PC-3 (cell line): ENCODE data around the gene OPTN. TPM values are rescaled to one million over a fixed set of nuclear protein-coding genes. Genes with fewer than 3 reads are reported as not detected.

Source experiments
- ATAC-seq: fragments of 200-7000 bp; cut with Tn5 transposase; 2 replicates; pipeline ENCODE4 v1.9.1; 2020; ENCODE audit warnings: mild to moderate bottlenecking, moderate library complexity
- BruUV-seq: library from RNA; stranded (reverse); fragments of 400-500 nt; replicated peaks from 2 replicates; lab custom pipeline; 2021; lab: Mats Ljungman, UMichigan
- CTCF ChIA-PET: fragments of 300-600 bp; sonication (Branson Sonifier 250); formaldehyde crosslinking; loops from one replicate; lab custom pipeline; 2022; ENCODE audit warnings: antibody characterized with exemption; lab: Charles Lee
- POLR2A ChIA-PET: fragments of 300-600 bp; sonication (Branson Sonifier 250); formaldehyde crosslinking; loops from one replicate; lab custom pipeline; 2022; ENCODE audit warnings: antibody characterized with exemption; ENCODE audit not compliant: unreplicated experiment; lab: Charles Lee
- DNase-seq: peaks from one replicate; pipeline ENCODE4 v3.0.0-alpha.2; 2015
- H2AFZ ChIP-seq: fragments of 300-600 bp; sonication (generic); 2 replicates; pipeline ENCODE4 v1.6.0; 2016; ENCODE audit warnings: antibody characterized with exemption, low read length
- H3F3A ChIP-seq: fragments of 300-600 bp; sonication (generic); one replicate; pipeline ENCODE4 v1.6.0; 2017; ENCODE audit warnings: antibody characterized with exemption, low read length, control low read depth, mild to moderate bottlenecking; ENCODE audit not compliant: unreplicated experiment
- H3K27ac ChIP-seq: fragments of 300-600 bp; sonication (generic); 2 replicates; pipeline ENCODE4 v1.5.1; 2016; ENCODE audit warnings: mild to moderate bottlenecking, low read length
- H3K27me3 ChIP-seq: fragments of 300-600 bp; sonication (generic); 2 replicates; pipeline ENCODE4 v1.6.1; 2016; ENCODE audit warnings: low read length, mixed read lengths
- H3K36me3 ChIP-seq: fragments of 300-600 bp; sonication (generic); 2 replicates; pipeline ENCODE4 v1.6.1; 2016; ENCODE audit warnings: low read depth, mixed run types, low read length, mixed read lengths
- H3K4me1 ChIP-seq: fragments of 300-600 bp; sonication (generic); 2 replicates; pipeline ENCODE4 v1.5.1; 2016; ENCODE audit warnings: low read length; ENCODE audit not compliant: insufficient read depth
- H3K4me2 ChIP-seq: fragments of 300-600 bp; sonication (generic); 2 replicates; pipeline ENCODE4 v1.6.0; 2016; ENCODE audit warnings: low read length
- H3K4me3 ChIP-seq: fragments of 300-600 bp; sonication (generic); 2 replicates; pipeline ENCODE4 v1.5.1; 2016; ENCODE audit warnings: mild to moderate bottlenecking, low read length, mixed read lengths
- H3K79me2 ChIP-seq: fragments of 300-600 bp; sonication (generic); 2 replicates; pipeline ENCODE4 v1.6.1; 2017; ENCODE audit warnings: low read length, mixed read lengths
- H3K9ac ChIP-seq: fragments of 300-600 bp; sonication (generic); 2 replicates; pipeline ENCODE4 v1.6.0; 2016; ENCODE audit warnings: mild to moderate bottlenecking, low read length
- H3K9me2 ChIP-seq: fragments of 300-600 bp; sonication (generic); replicated peaks from 2 replicates; pipeline ENCODE4 v1.6.1; 2016; ENCODE audit warnings: mixed run types, low read length, mixed read lengths
- H3K9me3 ChIP-seq: fragments of 300-600 bp; sonication (generic); 2 replicates; pipeline ENCODE4 v1.6.1; 2016; ENCODE audit warnings: low read length, mixed read lengths
- H4K20me1 ChIP-seq: fragments of 300-600 bp; sonication (generic); 2 replicates; pipeline ENCODE4 v1.6.1; 2016; ENCODE audit warnings: low read length, mixed read lengths
- CTCF ChIP-seq: fragments of 300-600 bp; sonication (generic); conservative IDR thresholded peaks from 2 replicates; pipeline ENCODE4 v1.5.1; 2017; ENCODE audit warnings: antibody characterized with exemption, low read depth, mild to moderate bottlenecking, low read length
- EZH2 ChIP-seq: fragments of 300-600 bp; sonication (generic); IDR thresholded peaks from one replicate; pipeline ENCODE4 v1.6.1; 2017; ENCODE audit warnings: antibody characterized with exemption, mild to moderate bottlenecking, low read length; ENCODE audit not compliant: unreplicated experiment
- EZH2phosphoT487 ChIP-seq: fragments of 300-600 bp; sonication (generic); IDR thresholded peaks from 2 replicates; pipeline ENCODE4 v1.6.1; 2018; ENCODE audit warnings: mild to moderate bottlenecking, antibody characterized with exemption, low read length, borderline replicate concordance
- intact Hi-C: fragments of 100-400 bp; cut with micrococcal nuclease; formaldehyde crosslinking; loops from 2 replicates; pipeline ENCODE4 v1.9.0; 2023
- total RNA-seq: library from RNA; depleted of rRNA; stranded (reverse); fragments of >200 nt; gene quantifications from 2 replicates; pipeline ENCODE4 v1.2.3, GENCODE V29; 2014

OPTN gene
- total RNA-seq, 1 experiment from 2014 or later, result 7.9 TPM

- POLR2A ChIA-PET, result no interaction called here
- Histone ChIP-seq H3K4me2 (no peak overlapping the region), H3K36me3 (no peaks in the 10 kb centered on the region), H3K4me1 (no peaks in the 10 kb centered on the region), H3K9me3 (no peaks in the 10 kb centered on the region), H3K27ac (no peak overlapping the region), H3K9ac (no peak overlapping the region), H4K20me1 (no peaks in the 10 kb centered on the region), H3K4me3 (no peak overlapping the region), H3K27me3 (no peaks in the 10 kb centered on the region), H3K9me2 (no peaks in the 10 kb centered on the region), H3K79me2 (peaks cover 30% of the 10 kb centered on the region), H3F3A (no peaks in the 10 kb centered on the region), H2AFZ (no peak overlapping the region)
- ATAC-seq (no peak), DNase-seq (no peak)
- TF ChIP-seq EZH2phosphoT487, result no peak
- no peak for TF ChIP-seq EZH2
- TF ChIP-seq CTCF, result no peak
- intact Hi-C loops, result no loop called here
- CTCF ChIA-PET, result no interaction called here
- no TSS peak for BruUV-seq
Measured at GRCh38 chr10:13163859-13164258, 63.9 kb downstream of the OPTN start.

GRCh38 chr10:13165177-13165576 lies 65.2 kb downstream of the OPTN start:
- Histone ChIP-seq H3K27me3 (no peaks in the 10 kb centered on the region), H3K9me2 (no peaks in the 10 kb centered on the region), H3K27ac (no peak overlapping the region), H4K20me1 (no peaks in the 10 kb centered on the region), H3K4me1 (no peaks in the 10 kb centered on the region), H2AFZ (no peak overlapping the region), H3K9me3 (no peaks in the 10 kb centered on the region), H3K4me2 (no peak overlapping the region), H3F3A (no peaks in the 10 kb centered on the region), H3K4me3 (no peak overlapping the region), H3K9ac (no peak overlapping the region), H3K79me2 (peaks cover 30% of the 10 kb centered on the region), H3K36me3 (no peaks in the 10 kb centered on the region)
- POLR2A ChIA-PET, result no interaction called here
- BruUV-seq, result no TSS peak
- TF ChIP-seq EZH2 (no peak), EZH2phosphoT487 (no peak), CTCF (no peak)
- intact Hi-C loops, result no loop called here
- DNase-seq (no peak), ATAC-seq (no peak)
- CTCF ChIA-PET, result no interaction called here

- H3F3A ChIP-seq, result no peaks in the 10 kb centered on the region
- H3K9me3 ChIP-seq, result no peaks in the 10 kb centered on the region
- no peak for ATAC-seq
- DNase-seq, result no peak
- H3K4me1 ChIP-seq, result no peaks in the 10 kb centered on the region
- H3K4me3 ChIP-seq, result no peak overlapping the region
- H3K4me2 ChIP-seq, result no peak overlapping the region
- H3K9ac ChIP-seq, result no peak overlapping the region
- H3K79me2 ChIP-seq, result peaks cover 18% of the 10 kb centered on the region
- ChIA-PET CTCF (no interaction called here), POLR2A (no interaction called here)
- no TSS peak for BruUV-seq
- no peaks in the 10 kb centered on the region for H4K20me1 ChIP-seq
- H3K36me3 ChIP-seq, result no peaks in the 10 kb centered on the region; the same call in 1 of the 2 replicates
- intact Hi-C loops, result no loop called here
- H2AFZ ChIP-seq, result no peak overlapping the region
- no peak overlapping the region for H3K27ac ChIP-seq
- TF ChIP-seq CTCF (no peak), EZH2phosphoT487 (no peak)
- no peaks in the 10 kb centered on the region for H3K9me2 ChIP-seq
- no peaks in the 10 kb centered on the region for H3K27me3 ChIP-seq
Measured at GRCh38 chr10:13167568-13167967, 67.6 kb downstream of the OPTN start.
